GM08714 (cell line): ENCODE results near the gene CSNK2B.

Experiments used
- H3K4me3 ChIP-seq: fragments of 200-500 bp; sonication (Bioruptor generic); 2 replicates; pipeline ENCODE4 v1.5.1; 2014; ENCODE audit warnings: mild to moderate bottlenecking, low read length, inconsistent platforms
- ZNF274 ChIP-seq: IDR thresholded peaks from 2 replicates; pipeline ENCODE4 v1.6.1; 2012; ENCODE audit warnings: mild to moderate bottlenecking, low read depth, low read length

Gene CSNK2B

GRCh38 chr6:31651602-31652191 is 14.2 kb upstream of the CSNK2B start:
- H3K4me3 ChIP-seq: peak overlapping the region; percentile 71
- TF ChIP-seq ZNF274: no peak

- peak overlapping the region; percentile 71 for H3K4me3 ChIP-seq
- no peak for TF ChIP-seq ZNF274
Observed at GRCh38 chr6:31652925-31653724, 12.8 kb upstream of the CSNK2B start.

GRCh38 chr6:31654574-31655348 is 11.1 kb upstream of the CSNK2B start:
- H3K4me3 ChIP-seq: no peak overlapping the region
- TF ChIP-seq ZNF274: no peak

- no peak for TF ChIP-seq ZNF274
Observed at GRCh38 chr6:31655349-31656237, 10.3 kb upstream of the CSNK2B start, which contains the start of gene APOM. Gene APOM (plus strand): TSS chr6:31655894. CDS start chr6:31655967, 73 bp downstream.

GRCh38 chr6:31657406-31658157 is 8.3 kb upstream of the CSNK2B start:
- H3K4me3 ChIP-seq: no peak overlapping the region
- TF ChIP-seq ZNF274: no peak

More at GRCh38 chr6:31655349-31656237, 10.3 kb upstream of the CSNK2B start, which contains the start of gene APOM:
- H3K4me3 ChIP-seq: no peak within 1 kb of the TSS

- TF ChIP-seq ZNF274: no peak
- H3K4me3 ChIP-seq: no peak overlapping the region
Observed at GRCh38 chr6:31658158-31658688, 7.7 kb upstream of the CSNK2B start.

GRCh38 chr6:31658983-31659648 is 6.8 kb upstream of the CSNK2B start:
- peak overlapping the region; percentile 76; the same call in 1 of the 2 replicates for H3K4me3 ChIP-seq
- TF ChIP-seq ZNF274: no peak

GRCh38 chr6:31659649-31660380 is 6.1 kb upstream of the CSNK2B start:
- peak overlapping the region; percentile 76 for H3K4me3 ChIP-seq
- no peak for TF ChIP-seq ZNF274

- TF ChIP-seq ZNF274: no peak
- H3K4me3 ChIP-seq: peak within 1 kb of the TSS; percentile 76
Observed at GRCh38 chr6:31660381-31661261, 5.3 kb upstream of the CSNK2B start, which contains the start of gene C6orf47. Gene C6orf47 (minus strand): TSS chr6:31660778. CDS start chr6:31659947, 831 bp downstream.

GRCh38 chr6:31661262-31662123 is 4.4 kb upstream of the CSNK2B start:
- no peak for TF ChIP-seq ZNF274
- H3K4me3 ChIP-seq: peak overlapping the region; percentile 76; the same call in 1 of the 2 replicates
